Measurements from ENCODE around the gene CCDC87. TPM values are rescaled to one million over a fixed set of nuclear protein-coding genes. Genes with fewer than 3 reads are reported as not detected.
A peak's percentile ranks its signal among the peaks of the same experiment; 100 is the strongest.
"Not testable (repeated sequence)": the region's sequence is repeated elsewhere in the genome, so short reads cannot be mapped to it uniquely, and the experiment has no call there.

CCDC87 gene
- total and polyA plus RNA-seq, 2 experiments from 2014 or later: 1.2 to 3.9 TPM

GRCh38 chr11:66548041-66548440 is 44.8 kb downstream of the CCDC87 start:
- no peaks in the 10 kb centered on the region for H3K27me3 ChIP-seq
- TF ChIP-seq CTCF (IDR thresholded peaks at IDR 0.05; ENCODE audit: low read depth, low read length): no peak
- H3K27ac ChIP-seq: peak overlapping the region; percentile 78
- DNase-seq (ENCODE audit: low read depth in 1 of 2, low spot score in 1 of 2): no peak
- peak overlapping the region; percentile 71 for H3K4me3 ChIP-seq
- H3K4me1 ChIP-seq (ENCODE audit: low read depth): peaks cover 4% of the 10 kb centered on the region
- H3K9me3 ChIP-seq (ENCODE audit: low read depth): no peaks in the 10 kb centered on the region
- no peaks in the 10 kb centered on the region for H3K36me3 ChIP-seq

- Histone ChIP-seq H3K27ac (peak overlapping the region; percentile 78), H3K4me3 (peak overlapping the region; percentile 71), H3K27me3 (no peaks in the 10 kb centered on the region), H3K4me1 (ENCODE audit: low read depth) (peaks cover 4% of the 10 kb centered on the region), H3K36me3 (no peaks in the 10 kb centered on the region), H3K9me3 (ENCODE audit: low read depth) (no peaks in the 10 kb centered on the region)
- peak in 1 of 2 donors; percentile 80 for DNase-seq (ENCODE audit: low read depth in 1 of 2, low spot score in 1 of 2)
- TF ChIP-seq CTCF (IDR thresholded peaks at IDR 0.05; ENCODE audit: low read depth, low read length): no peak
Measured at GRCh38 chr11:66547662-66548009, 45.2 kb downstream of the CCDC87 start.

GRCh38 chr11:66546966-66547661 is 45.7 kb downstream of the CCDC87 start:
- Histone ChIP-seq H3K36me3 (no peaks in the 10 kb centered on the region), H3K27ac (peak overlapping the region; percentile 78), H3K4me1 (ENCODE audit: low read depth) (peaks cover 4% of the 10 kb centered on the region), H3K4me3 (peak overlapping the region; percentile 71), H3K9me3 (ENCODE audit: low read depth) (no peaks in the 10 kb centered on the region), H3K27me3 (no peaks in the 10 kb centered on the region)
- TF ChIP-seq CTCF (IDR thresholded peaks at IDR 0.05; ENCODE audit: low read depth, low read length): no peak
- no peak for DNase-seq (ENCODE audit: low read depth in 1 of 2, low spot score in 1 of 2)

- H3K4me3 ChIP-seq: peak within 1 kb of the TSS; percentile 71
- H3K36me3 ChIP-seq: no peaks in the 10 kb centered on the region
- H3K4me1 ChIP-seq (ENCODE audit: low read depth): peaks cover 4% of the 10 kb centered on the region
- DNase-seq (ENCODE audit: low read depth in 1 of 2, low spot score in 1 of 2): peak; percentile 41 to 92
- no peak for TF ChIP-seq CTCF (IDR thresholded peaks at IDR 0.05; ENCODE audit: low read depth, low read length)
- peak within 1 kb of the TSS; percentile 78 for H3K27ac ChIP-seq
- no peaks in the 10 kb centered on the region for H3K27me3 ChIP-seq
- no peaks in the 10 kb centered on the region for H3K9me3 ChIP-seq (ENCODE audit: low read depth)
Measured at GRCh38 chr11:66546368-66546965, 46.4 kb downstream of the CCDC87 start, which contains the start of gene ACTN3. Gene ACTN3 (plus strand): TSS chr11:66546903. CDS start chr11:66546938, 35 bp downstream.

GRCh38 chr11:66545701-66546367 is 47.0 kb downstream of the CCDC87 start, which contains the start of gene ZDHHC24:
Gene ZDHHC24 (minus strand): TSS chr11:66546048. CDS start chr11:66546003, 45 bp downstream.
- Histone ChIP-seq H3K36me3 (no peaks in the 10 kb centered on the region), H3K9me3 (ENCODE audit: low read depth) (no peaks in the 10 kb centered on the region), H3K4me1 (ENCODE audit: low read depth) (peaks cover 4% of the 10 kb centered on the region), H3K27ac (peak within 1 kb of the TSS; percentile 78), H3K27me3 (no peaks in the 10 kb centered on the region), H3K4me3 (peak within 1 kb of the TSS; percentile 71)
- DNase-seq (ENCODE audit: low read depth in 1 of 2, low spot score in 1 of 2): peak; percentile 99
- TF ChIP-seq CTCF (IDR thresholded peaks at IDR 0.05; ENCODE audit: low read depth, low read length): no peak

GRCh38 chr11:66544952-66545351 is 47.9 kb downstream of the CCDC87 start:
- not testable (repeated sequence) for DNase-seq (ENCODE audit: low read depth in 1 of 2, low spot score in 1 of 2); H3K36me3 ChIP-seq; H3K4me1 ChIP-seq (ENCODE audit: low read depth); H3K27ac ChIP-seq; H3K27me3 ChIP-seq; H3K9me3 ChIP-seq (ENCODE audit: low read depth)
- H3K4me3 ChIP-seq: peak overlapping the region; percentile 71
